Measurements from ENCODE around the gene BCKDK. TPM values are rescaled to one million over a fixed set of nuclear protein-coding genes. Genes with fewer than 3 reads are reported as not detected.
"Not testable (repeated sequence)": the region's sequence is repeated elsewhere in the genome, so short reads cannot be mapped to it uniquely, and the experiment has no call there.

BCKDK gene
- total RNA-seq, 1 experiment from 2014 or later, result 57.0 TPM

GRCh38 chr16:31136287-31136662 lies 28.1 kb downstream of the BCKDK start:
- no peaks in the 10 kb centered on the region for H4K20me1 ChIP-seq (ENCODE audit: control insufficient read depth, insufficient read depth, insufficient read length)
- no peak overlapping the region for H4K8ac ChIP-seq (replicated peaks; ENCODE audit: insufficient read length, low read depth, low read length)
- no peak overlapping the region for H3K56ac ChIP-seq (ENCODE audit: insufficient read length, low read depth, low read length)
- no peak overlapping the region for H3T11ph ChIP-seq (ENCODE audit: low read length)
- H3K23ac ChIP-seq (ENCODE audit: insufficient read length, low read depth, low read length), result no peak overlapping the region
- no CpG with 5 or more reads among the region's 6 CpGs for WGBS (ENCODE audit: extremely low coverage, insufficient read length, low lambda C conversion rate)
- H2AK5ac ChIP-seq (ENCODE audit: insufficient read length, low read length), result no peak overlapping the region
- Mint-ChIP-seq H3K4me3 (peak overlapping the region; percentile 81 to 92), H3K36me3 (ENCODE audit: insufficient read depth in 1 of 3, low read depth in 3 of 3) (peaks cover 21 to 26% (median 24%) of the 10 kb centered on the region in 3 experiments), H3K9me3 (no peaks in the 10 kb centered on the region; a peak in 1 of 5 replicates), H3K27me3 (ENCODE audit: low read depth) (no peaks in the 10 kb centered on the region), H3K4me1 (peaks cover 52 to 65% of the 10 kb centered on the region in 2 experiments), H3K27ac (no peak overlapping the region)
- H3K27ac ChIP-seq (ENCODE audit: insufficient read length, low read depth, low read length), result no peak overlapping the region
- H3K4me2 ChIP-seq (ENCODE audit: insufficient read depth, insufficient read length, low read length), result no peak overlapping the region
- no peak overlapping the region for H2AFZ ChIP-seq (ENCODE audit: low read length)
- no peak for DNase-seq
- no peak overlapping the region for H3K9ac ChIP-seq (ENCODE audit: extremely low read depth, insufficient read length, low read length)
- H2BK20ac ChIP-seq (ENCODE audit: low read depth, low read length, poor library complexity, severe bottlenecking), result no peak overlapping the region
- no peak for TF ChIP-seq CTCF (conservative IDR thresholded peaks at IDR 0.05)
- no peaks in the 10 kb centered on the region for H3K27me3 ChIP-seq (ENCODE audit: insufficient read depth, low read length)
- H2BK15ac ChIP-seq (ENCODE audit: low read depth, low read length), result no peak overlapping the region
- peaks cover 4% of the 10 kb centered on the region; the same call in 1 of the 2 replicates for H3K79me2 ChIP-seq (ENCODE audit: insufficient read depth, low read length)
- H3K18ac ChIP-seq (ENCODE audit: insufficient read length, low read depth, low read length), result no peak overlapping the region
- H3K79me1 ChIP-seq (ENCODE audit: insufficient read depth, low read depth, low read length, poor library complexity, severe bottlenecking), result peaks cover 5% of the 10 kb centered on the region
- H3K14ac ChIP-seq (ENCODE audit: insufficient read depth, low read length), result no peak overlapping the region
- no peaks in the 10 kb centered on the region for H3K9me3 ChIP-seq (ENCODE audit: control insufficient read depth, low read depth, low read length)
- H3K4ac ChIP-seq (ENCODE audit: low read depth, low read length), result no peak overlapping the region
- no peak overlapping the region for H2BK5ac ChIP-seq (ENCODE audit: insufficient read length, low read length)
- no peak overlapping the region for H2BK12ac ChIP-seq (ENCODE audit: insufficient read length, low read depth, low read length)
- H3K23me2 ChIP-seq (ENCODE audit: insufficient read length, low read depth, low read length, poor library complexity, severe bottlenecking), result peaks cover 5% of the 10 kb centered on the region
- H4K5ac ChIP-seq (ENCODE audit: insufficient read length, low read depth, low read length), result no peak overlapping the region
- H2BK120ac ChIP-seq (ENCODE audit: low read depth, low read length, poor library complexity, severe bottlenecking), result no peak overlapping the region
- no peak overlapping the region for H4K91ac ChIP-seq (ENCODE audit: insufficient read length, low read depth, low read length)
- H3K4me1 ChIP-seq (ENCODE audit: insufficient read depth, low read length), result peaks cover 14% of the 10 kb centered on the region; the same call in 1 of the 2 replicates

GRCh38 chr16:31136822-31137499 lies 28.8 kb downstream of the BCKDK start:
- peaks cover 16 to 21% (median 18%) of the 10 kb centered on the region in 3 experiments for H3K36me3 Mint-ChIP-seq (ENCODE audit: insufficient read depth in 1 of 3, low read depth in 3 of 3)
- peaks cover 18% of the 10 kb centered on the region for H3K4me1 ChIP-seq (ENCODE audit: insufficient read depth, low read length)
- H2BK20ac ChIP-seq (ENCODE audit: low read depth, low read length, poor library complexity, severe bottlenecking); H3K23me2 ChIP-seq (ENCODE audit: insufficient read length, low read depth, low read length, poor library complexity, severe bottlenecking); H3K27me3 Mint-ChIP-seq (ENCODE audit: low read depth); H2BK12ac ChIP-seq (ENCODE audit: insufficient read length, low read depth, low read length); H3K23ac ChIP-seq (ENCODE audit: insufficient read length, low read depth, low read length); H2BK15ac ChIP-seq (ENCODE audit: low read depth, low read length); H4K8ac ChIP-seq (replicated peaks; ENCODE audit: insufficient read length, low read depth, low read length); H3K9me3 Mint-ChIP-seq; H3K4ac ChIP-seq (ENCODE audit: low read depth, low read length); H4K5ac ChIP-seq (ENCODE audit: insufficient read length, low read depth, low read length); H4K91ac ChIP-seq (ENCODE audit: insufficient read length, low read depth, low read length); H3K27me3 ChIP-seq (ENCODE audit: insufficient read depth, low read length); H3T11ph ChIP-seq (ENCODE audit: low read length); H3K79me1 ChIP-seq (ENCODE audit: insufficient read depth, low read depth, low read length, poor library complexity, severe bottlenecking); H3K18ac ChIP-seq (ENCODE audit: insufficient read length, low read depth, low read length); H3K4me2 ChIP-seq (ENCODE audit: insufficient read depth, insufficient read length, low read length); DNase-seq; H2AFZ ChIP-seq (ENCODE audit: low read length); H2BK5ac ChIP-seq (ENCODE audit: insufficient read length, low read length); H2AK5ac ChIP-seq (ENCODE audit: insufficient read length, low read length); H3K27ac ChIP-seq (ENCODE audit: insufficient read length, low read depth, low read length); H3K14ac ChIP-seq (ENCODE audit: insufficient read depth, low read length); H3K79me2 ChIP-seq (ENCODE audit: insufficient read depth, low read length); H3K9ac ChIP-seq (ENCODE audit: extremely low read depth, insufficient read length, low read length); H3K56ac ChIP-seq (ENCODE audit: insufficient read length, low read depth, low read length); H4K20me1 ChIP-seq (ENCODE audit: control insufficient read depth, insufficient read depth, insufficient read length); H3K9me3 ChIP-seq (ENCODE audit: control insufficient read depth, low read depth, low read length); H2BK120ac ChIP-seq (ENCODE audit: low read depth, low read length, poor library complexity, severe bottlenecking): not testable (repeated sequence)
- H3K4me3 Mint-ChIP-seq, result peak overlapping the region in 1 of 2 experiments; percentile 40; a peak in 1 of 5 replicates
- H3K4me1 Mint-ChIP-seq, result peaks cover 52 to 66% of the 10 kb centered on the region in 2 experiments
- H3K27ac Mint-ChIP-seq, result peak overlapping the region in 1 of 3 experiments; percentile 59; a peak in 1 of 7 replicates
- no CpG with 5 or more reads among the region's 20 CpGs for WGBS (ENCODE audit: extremely low coverage, insufficient read length, low lambda C conversion rate)

Measured in H9 (cell line).